ENCODE data around the gene MYBPC1. TPM values are rescaled to one million over a fixed set of nuclear protein-coding genes. Genes with fewer than 3 reads are reported as not detected.

MYBPC1 gene
- total and polyA plus RNA-seq, 5 donors from 2014 or later = not detected

- no peak overlapping the region for H3K27ac Mint-ChIP-seq
- no peak overlapping the region for H3K4me3 Mint-ChIP-seq
- H3K27me3 ChIP-seq (ENCODE audit: control insufficient read depth, insufficient read depth, low read length) = no peaks in the 10 kb centered on the region
- H3K9me3 Mint-ChIP-seq = peaks cover 0 to 1% (median 0%) of the 10 kb centered on the region in 7 donors
- H3K36me3 ChIP-seq (ENCODE audit: control insufficient read depth, insufficient read depth, low read length) = no peaks in the 10 kb centered on the region
- peaks cover 0 to 15% (median 4%) of the 10 kb centered on the region in 4 donors for H3K4me1 Mint-ChIP-seq
- ATAC-seq (ENCODE audit: low read depth in 2 of 2) (no peak), DNase-seq (no peak)
- peaks cover 6% of the 10 kb centered on the region for H3K27me3 Mint-ChIP-seq
- H3K4me1 ChIP-seq (ENCODE audit: control insufficient read depth, insufficient read depth, low read length, poor library complexity, severe bottlenecking) = no peaks in the 10 kb centered on the region
- H3K4me3 ChIP-seq (ENCODE audit: low read depth, low read length) = no peak overlapping the region
- no peak overlapping the region for H3K27ac ChIP-seq (ENCODE audit: insufficient read depth, low read length, poor library complexity, severe bottlenecking)
- no peaks in the 10 kb centered on the region for H3K36me3 Mint-ChIP-seq
- no peaks in the 10 kb centered on the region for H3K9me3 ChIP-seq (ENCODE audit: control insufficient read depth in 2 of 2, low read length in 2 of 2)
These were observed 24.4 kb downstream of the MYBPC1 start for GRCh38 chr12:101619026-101619786.

- Mint-ChIP-seq H3K27me3 (peaks cover 6% of the 10 kb centered on the region), H3K36me3 (no peaks in the 10 kb centered on the region), H3K4me3 (no peak overlapping the region), H3K4me1 (peaks cover 0 to 15% (median 4%) of the 10 kb centered on the region in 4 donors), H3K27ac (no peak overlapping the region), H3K9me3 (peaks cover 0 to 1% (median 0%) of the 10 kb centered on the region in 7 donors)
- Histone ChIP-seq H3K27ac (ENCODE audit: insufficient read depth, low read length, poor library complexity, severe bottlenecking) (no peak overlapping the region), H3K27me3 (ENCODE audit: control insufficient read depth, insufficient read depth, low read length) (no peaks in the 10 kb centered on the region), H3K9me3 (ENCODE audit: control insufficient read depth in 2 of 2, low read length in 2 of 2) (no peaks in the 10 kb centered on the region), H3K36me3 (ENCODE audit: control insufficient read depth, insufficient read depth, low read length) (no peaks in the 10 kb centered on the region), H3K4me3 (ENCODE audit: low read depth, low read length) (no peak overlapping the region), H3K4me1 (ENCODE audit: control insufficient read depth, insufficient read depth, low read length, poor library complexity, severe bottlenecking) (no peaks in the 10 kb centered on the region)
- ATAC-seq (ENCODE audit: low read depth in 2 of 2) (no peak), DNase-seq (no peak)
These were observed 25.3 kb downstream of the MYBPC1 start for GRCh38 chr12:101619858-101620761.

- Mint-ChIP-seq H3K9me3 (peaks cover 0 to 1% (median 0%) of the 10 kb centered on the region in 7 donors), H3K4me3 (no peak overlapping the region), H3K4me1 (peaks cover 0 to 12% (median 4%) of the 10 kb centered on the region in 4 donors), H3K27ac (no peak overlapping the region), H3K27me3 (peaks cover 6% of the 10 kb centered on the region), H3K36me3 (no peaks in the 10 kb centered on the region)
- Histone ChIP-seq H3K27me3 (ENCODE audit: control insufficient read depth, insufficient read depth, low read length) (no peaks in the 10 kb centered on the region), H3K36me3 (ENCODE audit: control insufficient read depth, insufficient read depth, low read length) (no peaks in the 10 kb centered on the region), H3K27ac (ENCODE audit: insufficient read depth, low read length, poor library complexity, severe bottlenecking) (no peak overlapping the region), H3K9me3 (ENCODE audit: control insufficient read depth in 2 of 2, low read length in 2 of 2) (no peaks in the 10 kb centered on the region), H3K4me3 (ENCODE audit: low read depth, low read length) (no peak overlapping the region), H3K4me1 (ENCODE audit: control insufficient read depth, insufficient read depth, low read length, poor library complexity, severe bottlenecking) (no peaks in the 10 kb centered on the region)
- no peak for ATAC-seq (ENCODE audit: low read depth in 2 of 2)
- DNase-seq = no peak
These were observed 26.0 kb downstream of the MYBPC1 start for GRCh38 chr12:101620762-101621133.

GRCh38 chr12:101628676-101629075 is 33.9 kb downstream of the MYBPC1 start:
- H3K4me3 Mint-ChIP-seq = no peak overlapping the region
- ATAC-seq (ENCODE audit: low read depth in 2 of 2) (no peak), DNase-seq (no peak)
- no peaks in the 10 kb centered on the region for H3K9me3 ChIP-seq (ENCODE audit: control insufficient read depth in 2 of 2, low read length in 2 of 2)
- no peaks in the 10 kb centered on the region for H3K36me3 ChIP-seq (ENCODE audit: control insufficient read depth, insufficient read depth, low read length)
- H3K27me3 Mint-ChIP-seq = peaks cover 4% of the 10 kb centered on the region
- peaks cover 0 to 3% (median 0%) of the 10 kb centered on the region in 7 donors for H3K9me3 Mint-ChIP-seq
- no peaks in the 10 kb centered on the region for H3K27me3 ChIP-seq (ENCODE audit: control insufficient read depth, insufficient read depth, low read length)
- H3K36me3 Mint-ChIP-seq = no peaks in the 10 kb centered on the region
- no peak overlapping the region for H3K4me3 ChIP-seq (ENCODE audit: low read depth, low read length)
- H3K4me1 ChIP-seq (ENCODE audit: control insufficient read depth, insufficient read depth, low read length, poor library complexity, severe bottlenecking) = no peaks in the 10 kb centered on the region
- no peaks in the 10 kb centered on the region for H3K4me1 Mint-ChIP-seq
- no peak overlapping the region for H3K27ac Mint-ChIP-seq
- H3K27ac ChIP-seq (ENCODE audit: insufficient read depth, low read length, poor library complexity, severe bottlenecking) = no peak overlapping the region

GRCh38 chr12:101634724-101635123 is 40.0 kb downstream of the MYBPC1 start:
- H3K4me3 ChIP-seq (ENCODE audit: low read depth, low read length) = no peak overlapping the region
- Mint-ChIP-seq H3K27me3 (peaks cover 21% of the 10 kb centered on the region), H3K4me3 (no peak overlapping the region), H3K36me3 (no peaks in the 10 kb centered on the region), H3K4me1 (no peaks in the 10 kb centered on the region), H3K9me3 (peaks cover 0 to 3% (median 0%) of the 10 kb centered on the region in 7 donors), H3K27ac (no peak overlapping the region)
- H3K9me3 ChIP-seq (ENCODE audit: control insufficient read depth in 2 of 2, low read length in 2 of 2) = no peaks in the 10 kb centered on the region
- H3K27ac ChIP-seq (ENCODE audit: insufficient read depth, low read length, poor library complexity, severe bottlenecking) = no peak overlapping the region
- H3K4me1 ChIP-seq (ENCODE audit: control insufficient read depth, insufficient read depth, low read length, poor library complexity, severe bottlenecking) = no peaks in the 10 kb centered on the region
- ATAC-seq (ENCODE audit: low read depth in 2 of 2) = peak in 1 of 2 donors; percentile 48
- H3K27me3 ChIP-seq (ENCODE audit: control insufficient read depth, insufficient read depth, low read length) = peaks cover 1% of the 10 kb centered on the region
- no peaks in the 10 kb centered on the region for H3K36me3 ChIP-seq (ENCODE audit: control insufficient read depth, insufficient read depth, low read length)
- DNase-seq = peak in 1 of 3 donors; percentile 34

- peaks cover 0 to 5% (median 3%) of the 10 kb centered on the region in 4 donors for H3K4me1 Mint-ChIP-seq
- H3K27me3 Mint-ChIP-seq = peaks cover 32% of the 10 kb centered on the region
- no peaks in the 10 kb centered on the region for H3K36me3 ChIP-seq (ENCODE audit: control insufficient read depth, insufficient read depth, low read length)
- no peak overlapping the region for H3K27ac Mint-ChIP-seq
- H3K9me3 ChIP-seq (ENCODE audit: control insufficient read depth in 2 of 2, low read length in 2 of 2) = no peaks in the 10 kb centered on the region
- no peak overlapping the region for H3K27ac ChIP-seq (ENCODE audit: insufficient read depth, low read length, poor library complexity, severe bottlenecking)
- H3K4me1 ChIP-seq (ENCODE audit: control insufficient read depth, insufficient read depth, low read length, poor library complexity, severe bottlenecking) = no peaks in the 10 kb centered on the region
- ATAC-seq (ENCODE audit: low read depth in 2 of 2) (no peak), DNase-seq (no peak)
- no peak overlapping the region for H3K4me3 ChIP-seq (ENCODE audit: low read depth, low read length)
- no peak overlapping the region for H3K4me3 Mint-ChIP-seq
- H3K27me3 ChIP-seq (ENCODE audit: control insufficient read depth, insufficient read depth, low read length) = peaks cover 12% of the 10 kb centered on the region
- H3K9me3 Mint-ChIP-seq = peaks cover 0 to 3% (median 0%) of the 10 kb centered on the region in 7 donors
- H3K36me3 Mint-ChIP-seq = no peaks in the 10 kb centered on the region
These were observed 43.2 kb downstream of the MYBPC1 start for GRCh38 chr12:101637936-101638335.

- DNase-seq (no peak), ATAC-seq (ENCODE audit: low read depth in 2 of 2) (no peak)
These were observed 47.6 kb downstream of the MYBPC1 start for GRCh38 chr12:101642115-101643067.

More at GRCh38 chr12:101642115-101643067, 47.6 kb downstream of the MYBPC1 start:
- Histone ChIP-seq H3K27me3 (ENCODE audit: control insufficient read depth, insufficient read depth, low read length) (peaks cover 16% of the 10 kb centered on the region), H3K4me1 (ENCODE audit: control insufficient read depth, insufficient read depth, low read length, poor library complexity, severe bottlenecking) (no peaks in the 10 kb centered on the region), H3K4me3 (ENCODE audit: low read depth, low read length) (no peak overlapping the region), H3K9me3 (ENCODE audit: control insufficient read depth in 2 of 2, low read length in 2 of 2) (no peaks in the 10 kb centered on the region), H3K27ac (ENCODE audit: insufficient read depth, low read length, poor library complexity, severe bottlenecking) (no peak overlapping the region), H3K36me3 (ENCODE audit: control insufficient read depth, insufficient read depth, low read length) (no peaks in the 10 kb centered on the region)
- peak overlapping the region in 1 of 4 donors; percentile 25 for H3K4me3 Mint-ChIP-seq
- H3K27ac Mint-ChIP-seq = peak overlapping the region in 1 of 3 donors; percentile 14
- peaks cover 0 to 5% (median 3%) of the 10 kb centered on the region in 4 donors for H3K4me1 Mint-ChIP-seq
- H3K36me3 Mint-ChIP-seq = no peaks in the 10 kb centered on the region
- peaks cover 34% of the 10 kb centered on the region for H3K27me3 Mint-ChIP-seq
- peaks cover 0 to 1% (median 0%) of the 10 kb centered on the region in 7 donors for H3K9me3 Mint-ChIP-seq
